GM19397 (cell line): ENCODE measurements around the gene SSH3.

Experiments used
- ATAC-seq: cut with Tn5 transposase; IDR thresholded peaks from one replicate; pipeline ENCODE4 v1.9.1; 2021; ENCODE audit warnings: mild to moderate bottlenecking, moderate library complexity; ENCODE audit not compliant: unreplicated experiment

Gene SSH3

DNA sequence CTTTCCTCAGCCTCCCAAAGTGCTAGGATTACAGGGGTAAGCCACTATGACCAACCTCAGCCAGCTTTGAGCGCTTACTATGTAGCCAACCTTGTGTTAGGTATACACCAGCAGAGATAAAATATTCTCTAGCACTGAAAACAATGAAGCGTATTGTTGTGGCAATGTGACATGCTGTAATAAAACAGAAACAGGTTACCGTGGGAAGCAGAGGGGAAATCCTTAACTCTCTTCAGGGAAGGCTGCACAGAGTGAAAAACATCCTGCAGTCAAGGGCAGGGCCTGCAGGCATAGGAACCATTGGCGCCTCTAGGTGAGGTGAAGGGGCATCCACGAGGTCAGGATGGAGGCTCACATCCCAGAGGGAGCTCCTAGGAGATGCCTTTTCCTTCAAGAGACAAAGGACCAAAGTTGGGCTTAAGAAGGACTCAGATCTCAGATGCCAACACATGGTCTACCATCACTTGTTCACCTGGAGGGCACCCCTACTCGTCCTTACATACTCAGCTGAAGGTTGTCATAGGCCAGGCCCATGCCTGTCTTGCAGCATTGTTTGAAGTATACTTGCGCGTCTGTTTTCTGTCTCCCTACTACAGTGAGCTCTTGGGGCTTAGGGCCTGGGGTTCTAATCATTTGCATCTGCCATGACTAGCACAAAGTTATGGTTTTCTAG, 42.1 kb downstream of the SSH3 start:
- no peak for ATAC-seq

DNA sequence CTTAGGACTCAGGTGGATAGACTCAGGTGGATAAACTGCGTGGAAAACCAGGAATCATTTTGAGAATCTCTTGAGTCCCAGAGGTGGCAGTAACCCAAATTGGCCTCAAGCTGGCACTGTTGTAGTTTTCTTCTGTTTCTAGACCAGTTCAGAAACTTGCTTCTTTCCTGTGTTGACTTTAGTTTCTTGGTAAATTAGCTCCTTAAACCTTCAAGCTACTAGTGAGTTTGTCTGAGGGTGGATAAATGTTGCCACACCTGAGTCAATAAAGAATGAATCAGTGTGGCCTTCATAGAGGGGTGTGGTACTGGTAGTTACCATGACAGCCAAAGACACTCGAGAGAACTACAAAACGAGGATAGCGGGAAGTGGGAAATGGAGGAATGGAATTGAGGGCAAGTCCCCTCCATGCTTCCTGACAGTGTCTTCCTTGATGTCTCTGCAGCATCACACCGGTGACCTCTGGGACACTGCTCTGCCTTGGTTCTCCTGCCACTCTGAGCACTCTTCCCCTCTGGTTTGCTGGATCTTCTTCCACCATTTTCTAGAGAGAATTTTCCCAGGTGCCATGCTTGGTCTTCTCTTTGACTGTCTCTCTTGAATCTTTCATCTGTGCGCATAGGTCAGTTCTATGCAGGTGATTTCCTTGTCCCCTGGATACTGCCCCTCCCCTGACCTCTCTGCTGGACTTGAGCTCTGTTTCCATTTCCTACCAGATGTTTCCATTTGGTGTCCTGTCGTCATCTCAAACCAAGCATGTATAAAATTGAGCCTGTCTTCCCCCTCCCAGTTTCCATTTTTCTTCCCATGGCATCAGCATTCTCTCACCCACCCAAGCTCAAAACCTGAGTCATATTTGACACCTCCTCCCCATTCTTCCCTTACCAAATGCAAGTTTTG, 42.8 kb downstream of the SSH3 start:
- no peak for ATAC-seq

DNA sequence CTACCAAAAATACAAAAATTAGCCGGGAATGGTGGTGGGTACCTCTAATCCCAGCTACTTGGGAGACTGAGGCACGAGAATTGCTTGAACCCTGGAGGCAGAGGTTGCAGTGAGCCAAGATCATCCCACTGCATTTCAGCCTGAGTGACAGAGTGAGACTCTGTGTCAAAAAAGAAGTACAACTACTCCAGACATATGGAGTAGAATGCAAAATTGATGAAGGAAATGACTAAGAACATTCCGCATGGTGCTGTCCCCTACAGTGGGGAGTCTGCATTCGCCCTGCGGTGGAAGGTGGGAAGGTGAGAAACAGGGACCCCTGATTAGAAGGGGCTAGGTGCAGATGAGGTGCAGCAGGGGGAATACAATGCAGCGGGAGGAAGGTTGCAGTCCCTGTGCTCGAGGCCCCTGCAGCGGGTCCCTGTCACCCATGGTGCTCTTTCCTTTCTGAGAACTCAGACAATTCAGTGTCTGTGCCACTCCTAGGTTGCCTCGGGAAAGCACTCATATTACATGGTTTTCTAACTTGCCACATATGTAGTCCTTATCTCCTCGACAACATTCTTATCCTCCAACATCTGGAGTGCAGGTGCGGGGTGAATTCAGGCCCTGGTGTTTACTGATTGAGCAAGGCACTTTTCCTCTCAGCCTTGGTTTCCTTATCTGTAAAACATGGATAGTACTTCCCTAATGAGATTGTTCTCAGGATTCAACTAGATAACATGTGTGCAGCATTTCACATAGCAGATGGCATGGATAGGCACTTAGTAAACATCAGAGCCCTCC, 44.8 kb downstream of the SSH3 start:
- no peak for ATAC-seq

DNA sequence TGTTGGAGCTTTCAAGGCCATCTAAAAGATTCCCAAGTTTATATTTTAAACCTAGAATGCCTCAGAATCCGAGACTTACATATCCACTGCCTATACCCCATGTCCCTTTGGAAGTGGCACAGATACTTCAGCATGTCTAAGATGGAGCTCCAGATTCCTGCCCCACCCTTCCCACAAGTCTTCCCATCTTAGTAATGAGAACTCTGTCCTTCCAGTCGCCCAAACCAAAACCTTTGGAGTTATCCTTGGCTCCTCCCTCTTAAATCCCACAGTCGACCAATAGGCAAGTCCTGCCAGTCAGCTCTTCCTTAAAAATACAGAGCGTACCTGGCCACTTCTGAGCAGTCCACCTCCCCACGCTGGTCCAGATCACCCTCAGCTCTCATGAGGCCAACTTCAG, 45.7 kb downstream of the SSH3 start:
- no peak for ATAC-seq

DNA sequence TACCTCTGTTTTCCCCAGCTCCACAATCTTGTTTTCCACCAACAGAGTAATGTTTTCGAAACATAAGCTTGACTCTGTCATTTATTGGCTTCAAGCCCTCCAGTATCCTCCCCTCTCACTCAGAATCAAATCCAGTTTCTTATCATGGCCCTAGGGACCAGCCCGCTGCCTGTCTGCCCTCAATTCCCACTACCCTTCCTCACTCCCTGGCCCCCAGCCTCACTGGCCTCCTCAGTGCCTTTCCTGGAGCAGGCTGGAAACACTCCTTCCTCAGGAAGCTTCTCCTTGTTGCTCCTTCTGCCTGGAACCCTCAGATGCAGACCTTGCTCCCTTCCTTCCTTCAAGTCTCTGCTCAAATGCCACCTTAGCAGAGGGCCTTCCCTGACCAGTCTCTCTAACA, 46.1 kb downstream of the SSH3 start:
- no peak for ATAC-seq

DNA sequence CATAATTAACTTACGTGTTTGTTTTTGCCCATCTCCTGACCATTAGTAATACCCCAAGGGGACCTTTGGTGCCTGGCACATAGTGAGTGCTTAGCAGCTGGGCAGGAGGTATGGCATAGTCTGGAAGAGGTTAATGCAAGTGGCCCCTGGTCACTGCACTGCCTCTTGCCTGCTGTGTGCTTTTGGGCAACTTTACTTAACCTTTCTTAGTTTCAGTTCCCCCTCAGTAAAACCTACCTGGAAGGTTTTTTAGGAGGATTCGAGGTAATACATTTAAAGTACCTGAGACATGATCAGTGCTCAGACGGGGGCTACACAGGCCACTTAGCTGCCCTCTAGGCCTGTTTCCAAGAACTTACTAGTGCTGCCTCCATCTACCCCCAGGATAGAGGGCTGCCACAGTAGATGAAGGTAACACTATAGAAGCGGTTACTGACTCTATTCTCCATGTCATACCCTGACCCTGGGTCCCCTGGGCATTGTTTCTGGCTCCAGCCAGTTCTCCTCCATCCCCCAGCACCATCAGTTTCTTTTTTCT, 46.7 kb downstream of the SSH3 start:
- ATAC-seq = no peak

DNA sequence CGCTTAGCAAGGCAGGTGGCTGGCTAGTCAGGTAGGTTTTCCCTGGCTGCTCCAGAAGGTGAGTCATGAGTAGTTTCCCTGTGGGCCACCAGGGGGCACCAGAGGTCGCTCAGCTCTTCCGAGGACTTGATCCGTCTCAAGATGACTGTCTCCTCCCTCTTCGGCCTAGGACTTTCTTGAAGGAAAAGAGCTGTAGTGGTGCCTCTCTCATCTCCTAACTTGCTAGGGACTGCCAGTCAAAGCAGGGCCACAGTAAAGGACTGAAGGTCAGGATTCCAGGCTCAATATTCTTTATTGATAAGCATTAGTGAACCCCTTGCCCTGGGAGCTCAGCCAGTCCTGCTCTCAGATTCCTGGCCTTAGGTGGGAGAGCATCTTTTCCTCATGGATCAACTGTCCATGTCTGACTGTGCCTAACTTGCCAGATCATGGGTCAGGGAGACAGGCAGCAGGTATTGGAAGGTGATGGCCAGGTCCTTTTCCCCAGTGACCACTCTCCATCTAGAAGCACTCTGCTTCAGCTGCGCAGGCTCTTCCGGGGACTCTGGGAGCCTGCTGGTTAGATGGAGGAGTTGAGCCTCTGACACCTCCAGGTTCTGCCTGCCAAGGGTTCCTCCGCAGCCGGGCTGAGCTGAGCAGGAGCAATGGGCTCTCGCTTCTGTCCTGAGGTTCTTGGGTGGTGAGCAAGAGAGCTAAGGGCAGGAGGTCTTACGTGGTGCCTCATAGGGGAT, 48.1 kb downstream of the SSH3 start:
- ATAC-seq = no peak

DNA sequence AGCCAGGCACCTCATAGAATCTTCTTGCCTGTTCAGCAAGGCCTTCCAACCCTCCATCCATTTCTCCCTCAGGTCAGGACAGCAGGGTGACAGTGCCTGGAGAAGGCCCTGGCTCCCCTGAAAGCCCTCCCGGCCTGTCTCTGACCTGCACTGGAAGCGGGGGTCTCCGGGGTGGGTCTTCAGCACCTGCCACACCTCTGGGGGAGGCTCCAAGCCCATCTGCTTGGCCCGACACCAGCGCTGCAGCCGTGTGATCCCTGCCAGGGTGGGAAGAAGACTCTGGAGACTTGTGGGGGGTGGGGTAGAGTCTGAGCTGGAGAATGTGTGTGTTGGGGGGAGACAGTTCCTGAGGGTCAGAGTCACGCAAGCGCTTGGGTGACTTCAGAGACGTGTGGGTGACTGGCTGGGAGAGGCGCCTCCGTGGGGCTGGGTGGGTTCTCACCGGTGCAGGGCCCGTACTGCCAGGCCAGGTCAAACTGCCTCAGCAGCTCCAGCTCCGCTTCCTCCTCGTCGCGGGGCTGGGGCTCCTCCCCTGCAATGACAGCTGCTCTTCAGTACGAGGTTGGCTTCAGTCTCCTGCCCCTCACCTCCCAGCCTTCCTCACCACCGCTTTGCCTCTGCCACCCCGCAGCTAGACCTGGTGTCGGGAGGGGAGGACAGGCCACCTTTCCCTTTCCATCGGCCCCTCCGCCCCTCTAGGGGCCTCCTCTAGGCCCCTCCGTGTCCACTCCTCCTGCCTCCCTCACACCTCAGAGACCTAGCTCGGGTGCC, 49.4 kb downstream of the SSH3 start:
- ATAC-seq = peak; percentile 3

DNA sequence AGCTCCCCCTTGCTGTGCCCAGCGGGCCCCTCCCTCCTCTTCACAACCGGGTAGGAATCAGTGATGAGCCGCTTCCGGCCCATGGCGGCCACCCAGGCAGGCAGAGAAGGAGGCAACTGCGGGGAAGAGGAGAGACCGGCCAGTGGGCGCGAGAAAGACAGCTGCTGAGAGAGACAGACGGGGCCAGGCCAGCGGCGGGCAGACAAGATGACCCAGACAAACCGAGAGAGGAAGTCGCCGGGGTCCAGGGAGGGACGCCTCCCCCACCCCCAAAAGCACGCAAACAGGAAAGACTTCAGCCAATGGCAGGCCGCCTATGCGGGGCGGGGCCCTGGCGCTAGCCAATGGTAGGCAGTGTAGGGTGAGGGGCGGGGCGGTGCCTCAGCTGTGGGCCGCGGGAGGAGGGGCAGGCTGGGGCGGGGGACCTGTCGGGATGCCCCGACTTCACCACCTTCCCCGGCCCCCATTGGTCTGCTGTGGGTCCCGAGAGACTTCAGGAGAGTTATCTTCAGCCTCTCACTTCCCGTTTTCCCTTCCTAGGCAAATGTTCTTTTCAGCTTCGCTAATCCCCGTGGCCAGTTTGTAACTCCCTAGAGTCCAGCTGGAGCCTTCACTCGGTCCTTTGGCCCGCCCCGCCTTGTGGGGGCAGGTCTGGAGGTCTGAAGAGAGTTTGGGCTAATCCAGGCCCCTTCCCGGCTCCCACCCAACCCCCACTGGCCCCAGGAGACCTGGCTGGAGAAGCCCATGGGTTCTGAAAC, 50.2 kb downstream of the SSH3 start, which contains the start of gene POLD4:
POLD4 (minus strand) TSS at position 230 of the 758 bp plus-strand sequence; CDS start at position 83, 147 bp downstream.
- ATAC-seq = peak; percentile 76

DNA sequence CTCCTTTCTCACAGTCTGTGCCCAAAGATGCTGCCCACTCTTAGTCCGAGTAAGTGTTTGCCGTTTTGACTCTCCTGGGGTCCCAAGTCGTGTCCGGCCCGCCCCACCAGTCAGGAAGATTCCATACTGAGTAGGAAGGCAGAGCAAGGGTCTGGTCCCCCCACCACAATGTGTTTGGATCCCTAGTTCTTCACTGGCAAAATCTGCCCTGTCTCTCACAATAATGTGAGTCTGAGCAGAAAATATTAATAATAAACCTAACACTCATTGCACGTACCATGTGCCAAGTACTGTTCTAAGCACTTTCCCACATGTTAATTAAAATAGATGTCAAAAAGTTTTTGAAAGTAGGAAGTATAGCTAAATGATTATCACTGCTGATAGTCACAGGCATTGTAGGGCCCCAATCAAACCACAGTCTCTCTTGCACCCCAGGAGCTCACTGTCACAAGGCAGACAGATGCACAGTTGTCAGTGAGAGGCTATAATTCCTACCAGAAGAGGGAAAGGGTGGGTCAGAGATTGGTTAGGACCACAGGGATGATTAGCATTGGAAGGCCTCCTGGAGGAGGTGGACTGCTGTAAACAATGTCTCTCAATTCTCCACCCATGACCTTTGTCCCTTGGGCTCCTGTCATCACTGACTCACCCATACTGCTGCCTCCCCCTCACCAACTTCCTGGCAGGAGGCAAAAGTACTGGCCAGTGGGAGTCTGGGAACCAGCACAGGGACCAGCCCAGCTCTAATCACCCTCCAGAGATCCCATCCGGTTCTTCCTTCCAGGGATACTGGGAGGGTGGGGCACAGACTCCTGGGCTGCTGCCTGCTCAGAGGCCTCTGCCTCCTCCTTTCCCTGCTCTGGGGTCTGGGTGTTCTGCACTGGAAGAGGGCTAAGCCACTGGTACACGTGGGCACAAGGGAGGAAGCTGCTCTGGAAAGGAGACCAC, 51.0 kb downstream of the SSH3 start:
- ATAC-seq = no peak

DNA sequence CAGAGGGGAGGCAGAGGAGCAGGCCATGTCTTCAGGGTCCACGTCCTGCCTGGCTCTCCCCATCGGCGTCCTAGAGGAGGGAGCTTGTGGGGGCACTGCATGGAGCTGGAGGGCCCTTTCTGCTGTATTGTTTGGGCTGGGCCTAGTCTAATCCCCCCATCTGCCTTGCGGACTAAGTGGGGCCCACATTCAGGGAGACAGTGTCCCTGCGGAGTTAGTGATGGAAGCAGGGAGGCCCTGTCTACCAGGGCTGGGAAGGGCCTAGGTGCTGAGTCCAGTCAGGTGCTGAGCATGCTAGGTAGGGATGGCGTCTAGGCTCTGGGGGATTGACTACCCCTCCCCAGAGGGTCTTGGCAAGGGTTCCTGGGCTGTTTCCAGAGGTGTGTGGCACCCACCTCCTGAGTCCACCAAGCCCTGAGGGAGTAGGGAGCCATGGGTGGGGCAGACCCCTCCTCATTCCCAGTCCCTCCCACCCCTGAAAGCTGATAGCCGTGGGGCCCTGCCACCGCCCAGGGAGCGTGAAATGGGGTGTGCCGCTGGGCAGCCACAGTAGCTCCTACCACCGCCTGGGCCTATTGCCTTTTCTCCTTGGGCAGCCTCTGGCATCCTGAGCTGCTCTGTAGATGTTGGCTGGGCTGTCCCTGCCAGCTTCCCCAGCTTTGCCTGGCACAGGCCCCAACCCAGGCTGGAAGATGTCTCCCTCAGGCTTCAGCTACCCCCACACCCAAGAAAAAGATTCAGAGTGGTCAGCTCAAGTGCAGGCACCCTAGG, 51.9 kb downstream of the SSH3 start:
- ATAC-seq = no peak

DNA sequence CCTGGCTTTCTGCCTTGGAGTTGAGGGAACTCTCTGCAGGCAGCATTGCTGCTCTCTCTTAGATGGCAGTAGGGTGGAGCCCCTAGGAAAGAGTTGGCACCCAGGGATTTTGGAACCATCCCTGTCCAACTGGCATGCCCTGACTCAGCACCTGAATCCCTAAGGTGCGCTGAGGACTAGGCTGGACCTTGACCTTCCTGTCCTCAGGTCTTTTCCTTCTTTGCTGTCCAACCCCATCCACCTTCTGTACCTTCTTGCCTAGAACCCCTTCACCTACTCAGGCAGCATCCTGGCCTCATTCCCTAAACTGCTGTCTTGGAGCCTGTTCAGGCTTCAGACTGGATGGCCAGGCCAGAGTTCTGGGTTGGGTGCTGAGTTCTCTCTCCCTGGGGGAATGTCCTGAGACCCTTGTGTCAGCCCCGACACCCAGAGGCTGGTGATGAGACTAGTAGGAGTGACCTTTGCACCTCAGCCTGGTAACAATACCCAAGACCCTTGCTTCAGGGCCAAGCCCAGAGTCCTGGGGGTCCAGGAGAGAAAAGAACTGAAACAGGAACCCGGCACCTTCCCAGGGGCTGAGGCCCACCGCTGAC, 52.6 kb downstream of the SSH3 start:
- ATAC-seq = no peak

DNA sequence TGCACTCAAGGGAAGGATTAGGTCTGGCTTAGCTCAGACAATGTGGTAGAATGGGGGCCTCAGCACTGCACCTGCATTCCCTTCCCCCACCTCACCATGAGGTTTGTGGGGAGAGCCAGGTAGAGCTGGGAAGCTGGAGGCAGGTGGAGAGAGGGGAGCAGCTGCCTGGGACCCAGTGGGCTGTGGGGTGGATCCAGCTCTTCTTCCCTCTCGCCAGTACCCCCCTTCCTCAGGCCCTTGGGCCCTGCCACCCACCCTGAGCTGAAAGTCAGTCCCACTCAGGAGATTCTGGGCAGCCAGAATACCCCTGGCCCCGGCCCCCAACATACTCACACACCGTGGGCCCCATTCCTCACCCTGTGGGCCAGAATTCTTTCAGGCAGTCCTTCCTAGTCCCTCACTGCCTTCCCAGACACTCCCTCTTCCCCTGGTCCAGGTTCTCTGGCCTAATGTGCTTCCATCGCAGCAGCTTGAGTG, 53.1 kb downstream of the SSH3 start:
- no peak for ATAC-seq

DNA sequence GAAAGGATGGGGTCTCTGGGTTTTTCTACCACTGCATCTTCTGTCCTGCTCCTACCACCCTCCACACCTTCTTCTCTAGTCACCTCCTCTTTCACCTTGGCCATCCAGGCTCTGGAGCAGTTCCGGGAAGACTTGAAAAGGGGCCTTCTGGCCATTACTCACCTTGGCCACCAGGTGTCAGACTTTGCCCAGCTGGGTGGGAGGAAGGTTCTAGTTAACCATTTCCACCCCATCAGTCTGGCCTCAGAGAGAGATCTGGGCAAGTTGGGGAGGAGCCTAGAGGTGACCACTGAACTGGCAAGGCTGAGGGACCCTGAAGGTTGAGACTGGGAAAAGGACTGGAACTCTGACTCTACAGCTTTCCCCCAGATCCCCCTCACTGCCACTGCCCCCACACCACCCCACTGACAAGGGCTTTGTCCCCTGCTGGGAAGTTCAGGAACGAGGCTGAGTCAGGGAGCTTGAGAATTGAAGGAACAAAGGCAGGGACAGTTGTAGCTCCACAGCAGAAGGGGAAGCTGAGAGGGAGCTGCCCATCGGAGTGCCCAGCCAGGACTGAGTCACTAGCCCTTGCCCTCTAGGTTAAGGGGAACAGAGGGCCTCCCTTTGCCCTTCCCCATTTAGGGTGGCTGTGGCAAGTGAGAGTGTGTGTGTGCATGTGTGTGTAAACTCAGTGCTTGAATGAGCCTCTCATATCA, 53.7 kb downstream of the SSH3 start:
- no peak for ATAC-seq

DNA sequence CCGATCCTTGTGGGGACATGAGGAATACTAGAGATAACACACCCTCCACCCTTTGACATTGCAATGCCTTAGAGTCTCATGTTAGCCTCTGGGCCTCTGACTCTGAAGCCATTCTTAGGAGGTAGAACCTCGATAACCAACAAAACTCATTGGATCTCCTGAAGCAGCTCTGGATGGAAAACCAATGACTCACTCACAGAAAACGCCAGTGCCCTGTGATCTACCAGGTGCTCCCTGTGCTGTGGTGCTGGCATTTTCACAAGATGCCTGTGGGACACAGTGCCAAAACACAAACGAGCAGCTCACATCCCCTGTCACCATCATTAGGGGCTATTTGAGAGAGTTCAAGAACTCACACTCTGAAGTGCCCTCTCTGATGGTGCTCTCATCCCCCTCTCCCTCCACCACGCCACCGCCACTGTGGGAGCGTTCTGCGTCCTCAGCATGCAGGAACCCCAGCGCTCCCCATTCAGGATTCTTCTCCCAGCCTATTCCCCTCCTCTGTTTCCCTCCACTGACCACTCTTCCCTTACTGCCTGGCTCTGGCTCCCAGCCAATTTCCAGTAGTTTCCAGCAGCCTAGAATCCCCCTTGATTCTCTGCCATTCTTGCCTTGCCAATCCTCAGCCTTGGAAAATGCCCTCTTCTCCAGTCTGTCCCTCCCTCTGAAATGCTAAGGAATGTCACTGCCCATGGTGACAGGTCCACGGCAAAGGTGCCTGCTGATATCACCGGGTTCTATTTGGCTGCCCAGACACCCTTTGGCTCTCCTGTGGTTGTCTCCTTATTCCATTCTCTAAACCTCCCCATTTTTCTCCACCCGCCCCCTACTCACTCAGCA, 54.7 kb downstream of the SSH3 start:
- ATAC-seq = no peak
